ENCODE measurements around the gene GATA1.
"Not testable (repeated sequence)": the region's sequence is repeated elsewhere in the genome, so short reads cannot be mapped to it uniquely, and the experiment has no call there.

GATA1 gene

GRCh38 chrX:48816014-48816810, 29.8 kb downstream of the GATA1 start:
- no peak for DNase-seq

GRCh38 chrX:48818098-48818497, 31.7 kb downstream of the GATA1 start:
- no peak for DNase-seq

- DNase-seq: no peak
These were observed 32.5 kb downstream of the GATA1 start for GRCh38 chrX:48818866-48819265.

- DNase-seq: not testable (repeated sequence)
These were observed 33.0 kb downstream of the GATA1 start for GRCh38 chrX:48819394-48819793.

GRCh38 chrX:48823053-48823452, 36.7 kb downstream of the GATA1 start:
- no peak for DNase-seq

- DNase-seq: no peak
These were observed 37.7 kb downstream of the GATA1 start for GRCh38 chrX:48824066-48824465.

GRCh38 chrX:48826135-48826875, 39.9 kb downstream of the GATA1 start, which contains the start of gene ERAS:
TSS of gene ERAS (plus strand) at chrX:48826513. CDS start at chrX:48829124, 2,611 bp downstream.
- peak; percentile 26 for DNase-seq

- DNase-seq: no peak
These were observed 40.7 kb downstream of the GATA1 start for GRCh38 chrX:48826876-48827653.

- no peak for DNase-seq
These were observed 41.2 kb downstream of the GATA1 start for GRCh38 chrX:48827654-48827968.

GRCh38 chrX:48829016-48829735, 42.8 kb downstream of the GATA1 start:
- DNase-seq: no peak

- no peak for DNase-seq
These were observed 44.9 kb downstream of the GATA1 start for GRCh38 chrX:48831136-48831908.

GRCh38 chrX:48831909-48832291, 45.5 kb downstream of the GATA1 start:
- DNase-seq: no peak

GRCh38 chrX:48833542-48834138, 47.2 kb downstream of the GATA1 start:
- no peak for DNase-seq

GRCh38 chrX:48834383-48834709, 48.0 kb downstream of the GATA1 start:
- DNase-seq: no peak

GRCh38 chrX:48835524-48836329, 49.3 kb downstream of the GATA1 start, which contains the start of gene PCSK1N:
TSS of gene PCSK1N (minus strand) at chrX:48835610. CDS start at chrX:48835532, 78 bp downstream.
- peak; percentile 19 for DNase-seq

- DNase-seq: no peak
These were observed 53.3 kb downstream of the GATA1 start for GRCh38 chrX:48839686-48840085.

Data from stimulated activated CD4-positive, alpha-beta T cell treated with anti-CD3 and anti-CD28 coated beads, Interleukin-15, amount 100 ng/mL, for 24 hours (primary cell).